M059J (cell line): ENCODE results near the gene CRTC1. TPM values are rescaled to one million over a fixed set of nuclear protein-coding genes. Genes with fewer than 3 reads are reported as not detected.
"Not testable (repeated sequence)": the region's sequence is repeated elsewhere in the genome, so short reads cannot be mapped to it uniquely, and the experiment has no call there.

Experiments
- DNase-seq: peaks from one replicate; pipeline ENCODE4 v3.0.0-alpha.2; 2012; ENCODE audit warnings: low read depth
- total RNA-seq: library from RNA; depleted of rRNA; stranded (reverse); fragments of >200 nt; shearing (Covaris generic); gene quantifications from 2 replicates; pipeline ENCODE4 v1.2.3, GENCODE V29; 2014; rRNA removed

CRTC1 gene
- total RNA-seq, 1 experiment from 2014 or later, result 2.8 TPM

DNA sequence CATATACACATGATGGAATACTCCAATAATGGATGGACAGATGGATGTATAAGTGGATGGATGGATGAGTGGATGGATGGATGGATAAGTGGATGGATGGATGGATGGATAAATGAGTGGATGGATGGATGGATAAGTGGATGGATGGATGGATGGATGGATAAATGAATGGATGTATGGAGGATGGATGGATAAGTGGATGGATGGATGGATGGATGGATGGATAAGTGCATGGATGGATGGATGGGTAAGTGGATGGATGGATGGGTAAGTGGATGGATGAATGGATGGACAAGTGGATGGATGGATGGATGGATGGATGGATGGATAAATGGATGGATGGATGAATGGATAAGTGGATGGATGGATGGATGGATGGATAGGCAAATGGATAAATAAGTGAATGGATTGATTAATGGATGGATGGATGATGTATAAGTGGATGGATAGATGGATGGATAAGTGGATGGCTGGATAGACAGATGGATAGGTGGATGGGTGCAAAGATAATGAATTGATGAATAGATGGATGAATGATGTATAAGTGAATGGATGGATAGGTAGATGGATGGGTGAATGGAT is 116.0 kb downstream of the CRTC1 start:
- no peak for DNase-seq

DNA sequence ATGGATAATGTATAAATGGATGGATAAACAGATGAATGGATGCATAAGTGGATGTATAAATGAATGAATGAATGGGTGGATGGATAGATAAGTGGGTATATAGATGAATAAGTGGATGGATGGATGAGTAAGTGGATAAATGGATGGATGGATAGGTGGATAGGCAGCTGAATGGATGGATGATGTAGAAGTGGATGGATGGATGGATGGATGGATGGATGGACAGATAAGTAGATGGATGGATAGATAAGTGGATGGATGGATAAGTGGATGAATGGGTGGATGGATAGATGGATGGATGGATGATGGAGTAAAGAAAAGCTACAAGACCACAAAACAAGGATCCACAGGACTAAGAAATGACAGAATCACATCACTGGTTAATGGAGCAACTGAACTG is 116.6 kb downstream of the CRTC1 start:
- DNase-seq, result no peak

DNA sequence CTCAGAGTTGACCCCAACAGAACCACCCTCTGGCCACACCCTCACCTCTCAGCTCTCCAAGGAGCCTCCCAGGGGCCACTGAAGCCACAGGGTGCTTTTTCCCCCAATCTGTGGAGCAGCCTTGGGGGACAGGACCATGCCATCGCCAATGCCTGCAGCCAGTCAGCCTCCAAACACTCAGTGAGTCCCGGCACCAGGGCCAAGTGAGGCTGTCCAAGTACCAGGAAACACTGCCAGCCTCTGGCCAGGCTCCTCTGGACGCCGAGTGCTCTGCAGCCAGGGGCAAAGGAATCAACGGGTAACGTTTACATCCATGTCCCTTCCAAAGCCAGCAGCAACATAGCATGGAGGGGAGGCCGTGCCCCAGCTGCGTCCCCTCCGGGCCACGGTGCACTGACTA is 117.2 kb downstream of the CRTC1 start:
- DNase-seq, result no peak

DNA sequence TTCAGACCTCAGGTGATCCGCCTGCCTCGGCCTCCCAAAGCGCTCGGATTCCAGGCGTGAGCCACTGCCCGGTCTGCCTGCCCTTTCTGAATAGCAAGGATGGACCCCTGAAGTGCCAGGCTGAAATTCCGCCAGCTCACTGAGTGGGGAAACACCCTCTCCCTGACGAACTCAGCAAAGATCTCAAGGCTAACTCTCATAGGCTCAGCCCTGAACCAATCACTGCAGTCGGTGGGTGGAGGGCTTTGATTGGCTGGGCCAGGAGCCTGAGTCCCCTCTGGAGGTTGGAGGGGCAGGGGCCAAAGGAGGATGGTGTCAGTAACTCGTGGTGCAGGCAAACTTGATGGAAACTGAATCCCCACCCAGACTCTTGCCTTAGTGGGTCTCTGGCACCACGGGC is 118.9 kb downstream of the CRTC1 start:
- no peak for DNase-seq

DNA sequence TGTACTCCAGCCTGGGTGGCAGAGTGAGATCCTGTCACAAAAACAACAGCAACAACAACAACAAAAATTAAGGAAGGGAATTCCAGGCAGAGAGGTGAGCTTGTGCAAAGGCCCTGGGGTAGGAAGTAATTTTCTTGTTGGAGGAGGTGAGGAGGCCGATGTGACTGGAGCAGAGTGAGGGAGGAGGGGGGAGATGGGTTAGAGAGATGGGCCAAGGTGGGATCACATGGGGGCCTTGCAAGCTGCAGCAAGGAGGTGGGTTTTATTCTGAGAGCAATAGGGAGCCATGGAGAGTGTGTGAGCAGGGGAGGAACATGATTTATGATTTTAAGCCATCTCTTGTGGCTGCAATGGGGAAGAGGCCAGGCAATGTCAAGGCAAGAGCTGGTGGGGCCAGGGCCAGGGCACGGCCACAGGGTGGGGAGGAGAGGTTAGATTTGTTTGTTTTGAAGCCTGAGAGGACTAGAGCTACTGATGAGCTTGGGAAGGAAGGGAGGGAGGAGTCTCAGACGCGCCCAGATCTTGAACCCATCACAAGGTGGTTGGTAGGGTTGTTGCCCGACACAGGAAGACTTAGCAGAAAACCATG is 120.2 kb downstream of the CRTC1 start:
- DNase-seq, result no peak

DNA sequence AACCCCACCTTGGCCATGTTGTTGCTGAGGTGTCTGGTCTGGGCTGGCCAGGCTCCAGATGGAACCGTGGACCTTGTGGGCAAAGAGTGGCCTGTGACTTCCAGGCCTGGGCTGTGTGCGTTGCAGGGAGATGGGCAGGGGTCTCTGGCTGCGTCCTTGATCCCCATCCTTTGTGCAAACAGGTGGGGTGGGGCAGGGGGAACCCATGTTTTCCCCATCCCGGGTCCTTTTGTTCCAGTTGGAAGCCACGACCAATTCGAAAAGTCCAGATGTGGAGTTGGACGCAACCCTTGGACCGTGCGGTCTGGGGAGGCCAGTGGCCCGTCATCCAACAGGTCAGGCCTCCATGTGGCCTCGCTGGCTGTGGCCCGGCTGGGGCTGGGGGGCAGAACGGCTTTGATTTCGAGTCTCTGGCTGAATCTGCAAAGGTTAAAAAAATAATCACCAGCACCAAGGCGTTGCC is 120.7 kb downstream of the CRTC1 start:
- DNase-seq, result no peak

DNA sequence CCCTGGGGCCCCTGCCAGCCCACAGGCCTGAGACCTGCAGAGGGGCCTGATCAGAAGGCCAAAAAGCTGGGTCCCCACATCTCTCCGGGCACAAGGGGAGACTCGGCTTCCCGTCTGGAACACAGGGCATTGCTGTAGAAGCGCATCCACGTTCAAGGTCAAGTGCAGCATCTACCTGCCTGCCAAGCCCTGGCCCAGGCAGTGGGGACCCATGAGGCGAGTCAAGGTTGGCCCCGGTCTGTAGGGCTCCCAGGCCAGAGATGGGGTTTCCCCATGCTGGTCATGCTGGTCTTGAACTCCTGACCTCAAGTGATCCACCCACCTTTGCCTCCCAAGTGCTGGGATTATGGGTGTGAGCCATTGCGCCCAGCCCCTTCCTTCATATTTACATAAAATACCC is 121.2 kb downstream of the CRTC1 start:
- no peak for DNase-seq

DNA sequence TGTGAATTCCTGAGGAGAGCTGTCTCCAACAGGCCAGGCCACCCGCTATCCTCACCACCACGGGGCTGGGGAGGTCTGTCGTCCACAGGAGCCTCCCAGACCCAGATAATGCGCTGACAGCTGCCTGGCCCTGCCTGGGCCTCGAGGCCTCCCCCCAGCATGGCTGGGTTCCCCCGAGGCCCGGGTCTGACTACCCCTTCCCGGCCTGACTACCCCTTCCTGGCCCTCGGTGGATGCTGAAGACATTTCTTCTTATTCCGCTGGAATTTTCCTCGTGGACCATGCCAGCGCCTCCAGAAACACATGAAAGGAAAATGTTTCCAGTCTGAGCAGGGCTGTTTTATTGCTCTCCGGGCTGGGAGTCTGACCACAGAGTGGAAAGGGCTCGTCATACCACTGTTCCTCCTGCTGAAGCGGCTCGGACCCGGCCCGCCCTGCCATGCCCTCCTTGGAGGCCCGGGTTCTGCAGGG is 124.4 kb downstream of the CRTC1 start:
- DNase-seq, result no peak

DNA sequence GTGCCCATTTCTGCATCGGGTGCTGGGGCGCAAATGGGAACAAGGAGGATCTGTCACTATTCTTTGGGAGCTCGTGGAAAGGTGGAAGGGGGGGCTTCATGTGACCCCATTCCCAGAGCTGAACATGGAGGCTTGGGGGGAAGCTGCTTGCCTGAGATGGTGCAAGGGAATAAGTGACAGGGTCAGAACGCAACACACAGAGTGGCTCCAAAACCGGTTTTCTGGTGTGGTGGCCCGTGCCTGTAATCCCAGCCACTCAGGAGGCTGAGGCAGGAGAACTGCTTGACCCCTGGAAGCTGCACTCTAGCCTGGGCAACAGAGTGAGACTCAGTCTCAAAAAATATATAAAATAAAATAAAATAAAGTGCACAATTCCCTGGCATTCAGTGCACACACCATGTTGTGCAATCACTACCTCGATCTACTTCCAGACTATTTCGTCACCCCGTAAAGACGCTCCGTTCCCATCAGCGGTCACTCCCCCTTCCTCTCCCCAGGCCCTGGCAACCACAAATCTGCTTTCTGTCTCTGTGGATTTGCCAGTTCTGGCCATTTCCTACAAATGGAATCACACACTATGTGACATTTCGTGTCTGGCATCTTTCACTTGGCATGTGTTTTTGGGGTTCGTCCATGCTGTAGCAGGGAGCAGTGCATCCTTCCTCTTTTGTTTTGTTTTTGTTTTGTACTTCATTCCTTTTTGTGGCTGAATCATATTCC is 125.8 kb downstream of the CRTC1 start:
- peak; percentile 74 for DNase-seq

DNA sequence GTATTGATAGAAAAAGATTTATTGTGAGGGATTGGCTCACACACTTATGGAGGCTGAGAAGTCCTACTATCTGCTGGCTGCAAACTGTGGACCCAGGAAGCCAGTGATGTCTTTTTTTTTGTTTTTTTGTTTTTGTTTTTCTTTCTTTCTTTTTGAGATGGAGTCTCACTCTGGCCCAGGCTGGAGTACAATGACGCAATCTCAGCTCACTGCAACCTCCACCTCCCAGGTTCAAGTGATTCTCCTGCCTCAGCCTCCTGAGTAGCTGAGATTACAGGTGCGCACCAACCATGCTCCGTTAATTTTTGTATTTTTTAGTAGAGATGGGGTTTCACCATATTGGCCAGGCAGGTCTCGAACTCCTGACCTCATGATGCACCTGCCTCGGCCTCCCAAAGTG is 128.2 kb downstream of the CRTC1 start:
- DNase-seq, result not testable (repeated sequence)

DNA sequence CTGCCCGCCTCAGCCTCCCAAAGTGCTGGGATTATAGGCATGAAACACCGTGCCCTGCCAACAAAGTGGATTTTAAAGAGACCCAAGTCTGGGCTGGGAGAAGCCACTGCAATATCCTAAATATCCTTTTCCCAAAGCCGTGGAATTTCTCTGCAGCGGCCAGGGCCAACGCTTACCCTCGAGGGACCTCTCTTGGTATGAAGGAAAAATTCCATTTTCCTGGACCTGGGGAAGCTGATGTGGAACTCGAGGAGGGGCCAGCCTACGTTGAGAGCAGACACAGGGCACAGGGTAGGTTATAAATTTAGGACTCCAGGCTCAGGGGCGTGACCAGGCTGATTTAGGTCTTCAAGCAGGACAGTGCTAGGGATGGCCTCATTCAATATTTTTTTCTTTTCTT is 130.6 kb downstream of the CRTC1 start:
- DNase-seq, result no peak

DNA sequence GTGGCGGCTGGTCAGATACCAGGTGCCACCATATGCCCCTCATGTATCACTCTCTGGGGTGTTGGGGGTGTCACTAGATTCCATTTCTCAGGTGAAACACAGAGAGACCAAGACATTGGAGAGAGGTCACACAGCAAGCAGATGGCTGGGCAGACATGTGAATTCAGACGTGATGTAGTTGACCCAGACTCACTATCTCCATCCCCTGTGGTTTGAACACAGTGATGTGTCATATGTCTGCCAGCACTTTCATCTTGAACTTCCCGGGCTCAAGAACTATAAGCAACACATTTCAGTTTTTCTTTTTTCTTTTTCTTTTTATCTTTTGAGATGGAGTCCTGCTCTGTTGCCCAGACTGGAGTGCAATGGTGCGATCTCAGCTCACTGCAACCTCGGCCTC is 132.2 kb downstream of the CRTC1 start:
- DNase-seq, result no peak

DNA sequence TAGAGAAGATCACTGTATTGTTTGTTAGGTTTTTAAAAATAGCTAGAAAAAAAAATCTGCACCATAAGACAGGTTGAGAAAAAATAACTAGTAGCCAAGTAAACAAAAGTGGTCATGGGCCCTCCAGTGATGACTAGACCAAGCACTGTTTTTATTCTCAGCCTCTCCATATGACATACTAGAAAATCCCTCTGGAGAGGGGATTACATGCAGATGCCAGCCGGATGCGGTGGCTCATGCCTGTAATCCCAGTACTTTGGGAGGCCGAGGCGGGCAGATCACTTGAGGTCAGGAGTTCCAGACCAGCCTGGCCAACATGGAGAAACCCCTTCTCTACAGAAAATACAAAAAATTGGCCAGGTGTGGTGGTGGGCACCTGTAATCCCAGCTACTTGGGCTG is 133.2 kb downstream of the CRTC1 start:
- DNase-seq, result not testable (repeated sequence)

DNA sequence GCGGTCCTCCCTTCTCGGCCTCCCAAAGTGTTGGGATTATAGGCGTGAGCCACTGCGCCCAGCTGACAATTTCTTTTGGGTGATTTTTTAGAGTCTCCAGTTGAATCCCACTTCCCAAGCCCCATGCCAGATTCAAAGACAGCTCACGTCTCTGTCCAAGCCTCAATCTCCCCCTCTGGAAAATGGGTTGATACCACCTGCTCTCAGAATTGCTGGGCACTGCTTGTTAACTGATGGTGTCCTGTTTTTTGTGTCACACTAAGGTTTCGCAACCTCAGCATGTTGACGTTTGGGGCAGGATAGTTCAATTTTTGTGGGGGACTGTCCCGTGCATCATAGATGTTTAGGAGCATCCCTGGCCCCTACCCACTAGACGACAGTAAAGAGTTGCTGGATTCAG is 134.1 kb downstream of the CRTC1 start:
- no peak for DNase-seq

DNA sequence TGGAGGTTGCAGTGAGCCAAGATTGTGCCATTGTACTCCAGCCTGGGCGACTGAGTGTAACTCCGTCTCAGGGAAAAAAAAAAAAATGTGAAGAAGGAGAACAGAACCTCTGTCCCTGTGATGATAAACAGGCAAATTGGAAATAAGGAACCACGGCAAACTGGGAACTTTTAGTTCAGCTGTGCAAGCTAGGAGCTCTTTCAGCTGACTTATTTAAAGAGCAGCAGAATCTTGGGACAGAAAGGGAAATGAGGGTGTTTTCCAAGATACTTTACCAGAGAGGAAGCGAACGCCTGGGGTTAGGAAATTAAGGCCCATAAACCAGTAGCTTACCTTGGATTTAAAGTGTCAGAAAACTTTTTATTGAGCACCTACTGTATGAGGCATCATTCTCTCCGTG is 145.3 kb downstream of the CRTC1 start:
- no peak for DNase-seq

DNA sequence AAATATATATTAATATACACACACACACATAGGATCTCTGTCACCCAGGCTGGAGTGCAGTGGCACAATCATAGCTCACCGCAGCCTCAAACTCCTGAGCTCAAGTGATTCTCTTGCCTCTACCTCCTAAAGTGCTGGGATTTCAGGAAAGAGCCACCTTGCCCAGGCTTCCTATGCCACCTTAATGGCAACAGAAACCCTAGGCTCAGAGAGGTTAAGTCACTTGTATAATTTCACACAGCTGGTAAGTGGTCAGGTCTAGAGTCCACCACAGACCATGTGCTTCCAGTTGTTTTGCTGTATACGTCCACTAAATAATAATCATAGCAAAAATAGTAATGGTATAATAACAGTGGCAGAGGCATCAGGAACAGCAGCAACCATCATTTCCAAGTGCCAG is 147.0 kb downstream of the CRTC1 start:
- DNase-seq, result no peak

DNA sequence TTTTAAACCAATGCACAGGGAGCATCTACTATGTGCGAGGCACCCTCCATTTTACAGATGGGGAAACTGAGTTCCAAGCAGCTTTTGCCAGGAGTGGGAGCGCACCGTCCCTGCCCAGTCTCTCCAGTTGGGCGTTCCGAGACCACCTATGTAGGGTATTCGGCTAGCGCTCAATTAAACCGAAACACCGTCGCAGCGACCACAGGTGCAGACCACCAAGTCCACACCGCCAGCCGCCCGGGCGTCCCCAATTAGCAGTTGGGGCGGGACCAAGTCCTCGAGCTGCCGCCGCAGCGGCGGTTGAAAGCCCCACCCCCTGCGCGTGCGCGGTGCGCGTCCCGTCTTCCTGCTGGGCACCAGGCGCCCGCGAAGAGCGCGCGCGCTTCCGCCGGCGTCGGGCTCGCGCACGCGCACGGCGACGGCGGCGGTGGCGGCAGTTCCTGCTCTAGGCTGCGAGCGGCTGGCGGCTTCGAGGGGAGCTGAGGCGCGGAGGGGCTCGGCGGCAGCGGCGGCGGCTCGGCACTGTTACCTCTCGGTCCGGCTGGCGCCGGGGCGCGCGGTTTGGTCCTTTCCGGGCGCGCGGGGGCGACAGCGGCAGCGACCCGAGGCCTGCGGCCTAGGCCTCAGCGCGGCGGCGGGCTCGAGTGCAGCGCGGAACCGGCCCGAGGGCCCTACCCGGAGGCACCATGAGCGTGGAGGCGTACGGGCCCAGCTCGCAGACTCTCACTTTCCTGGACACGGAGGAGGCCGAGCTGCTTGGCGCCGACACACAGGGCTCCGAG is 148.2 kb downstream of the CRTC1 start, which contains the start of gene UPF1:
Gene UPF1 (plus strand): TSS at position 436 of the 782 bp plus-strand sequence. CDS start 251 bp downstream, at position 687.
- DNase-seq, result peak; percentile 87

Other genes with a start within 250 kb of the CRTC1 start
- 6.2 and 8.9 TPM in 2 replicates for gene ISYNA1, start 245.5 kb upstream of the CRTC1 start, total RNA-seq
- gene ELL, start 161.6 kb upstream of the CRTC1 start, total RNA-seq, result 7.5 and 15.4 TPM in 2 replicates
- gene FKBP8, start 140.1 kb upstream of the CRTC1 start, total RNA-seq, result 209 and 297 TPM in 2 replicates
- gene KXD1, start 125.8 kb upstream of the CRTC1 start, total RNA-seq, result 114 and 124 TPM in 2 replicates
- gene UBA52, start 111.8 kb upstream of the CRTC1 start, total RNA-seq, result 910 and 1,251 TPM in 2 replicates
- 62.5 and 89.3 TPM in 2 replicates for gene REX1BD, start 94.9 kb upstream of the CRTC1 start, total RNA-seq
- gene CRLF1, start 76.9 kb upstream of the CRTC1 start, total RNA-seq, result 0.49 and 0.57 TPM in 2 replicates
- gene TMEM59L, start 70.8 kb upstream of the CRTC1 start, total RNA-seq, result 0.05 TPM in 1 of 2 replicates, not detected in the other
- gene KLHL26, start 46.7 kb upstream of the CRTC1 start, total RNA-seq, result 2.2 and 3.6 TPM in 2 replicates
- gene COMP, start 107.6 kb downstream of the CRTC1 start, total RNA-seq, result not detected in 2 replicates
- 85.4 and 131 TPM in 2 replicates for gene UPF1, start 148.3 kb downstream of the CRTC1 start, total RNA-seq
- 0.98 and 1.1 TPM in 2 replicates for gene CERS1, start 212.5 kb downstream of the CRTC1 start, total RNA-seq
- gene COPE, start 235.7 kb downstream of the CRTC1 start, total RNA-seq, result 334 and 499 TPM in 2 replicates
- gene DDX49, start 236.0 kb downstream of the CRTC1 start, total RNA-seq, result 75.5 and 76.5 TPM in 2 replicates